ENCODE results near the gene LRWD1.
"Not testable (repeated sequence)": the region's sequence is repeated elsewhere in the genome, so short reads cannot be mapped to it uniquely, and the experiment has no call there.

The LRWD1 gene

DNA sequence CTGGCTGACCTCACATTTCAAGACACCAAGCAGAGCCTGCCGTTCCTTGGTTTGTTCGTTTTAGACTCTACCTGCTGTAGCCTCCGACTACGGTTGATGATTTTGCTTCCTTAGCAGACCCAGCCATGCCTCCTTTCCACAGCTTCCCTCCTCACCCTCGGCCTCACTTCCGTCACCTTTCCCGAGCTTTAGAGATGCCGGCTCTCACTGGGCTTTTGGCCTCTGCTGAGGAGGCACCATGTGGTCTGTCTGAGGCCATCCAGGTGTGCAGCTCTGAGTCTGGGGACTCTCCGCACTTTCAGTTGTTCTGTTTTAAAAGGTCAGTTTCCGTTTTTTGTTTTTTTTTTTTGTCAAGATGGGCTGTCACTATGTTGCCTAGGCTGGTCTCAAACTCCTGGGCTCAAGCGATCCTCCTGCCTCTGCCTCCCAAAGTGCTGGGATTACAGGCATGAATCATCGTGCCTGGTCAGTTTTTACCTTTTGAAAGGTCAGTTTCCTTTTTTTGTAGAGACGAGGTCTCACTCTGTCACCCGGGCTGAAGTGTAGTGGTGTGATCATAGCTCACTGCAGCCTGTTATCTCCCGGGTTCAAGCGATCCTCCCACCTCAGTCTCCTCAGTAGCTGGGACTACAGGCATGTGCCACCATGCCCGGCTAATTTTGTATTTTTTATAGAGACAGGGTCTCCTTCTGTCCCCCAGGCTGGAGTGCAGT lies 19.7 kb upstream of the LRWD1 start:
- no peak for DNase-seq

DNA sequence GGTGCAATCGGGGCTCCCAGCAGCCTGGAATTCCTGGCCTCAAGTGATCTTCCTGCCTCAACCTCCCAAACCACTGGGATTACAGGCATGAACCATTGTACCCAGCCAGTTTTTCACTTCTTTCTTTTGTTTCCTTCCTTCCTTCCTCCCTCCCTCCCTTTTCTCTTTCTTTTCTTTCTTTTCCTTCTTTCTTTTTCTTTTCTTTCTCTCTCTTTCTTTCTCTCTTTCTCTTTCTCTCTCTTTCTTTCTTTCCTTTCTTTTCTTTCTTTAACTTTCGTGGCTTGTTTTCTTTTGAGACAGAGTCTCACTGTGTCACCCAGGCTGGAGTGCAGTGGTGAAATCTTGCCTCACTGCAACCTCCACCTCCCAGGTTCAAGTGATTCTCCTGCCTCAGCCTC lies 19.1 kb upstream of the LRWD1 start:
- DNase-seq: no peak

DNA sequence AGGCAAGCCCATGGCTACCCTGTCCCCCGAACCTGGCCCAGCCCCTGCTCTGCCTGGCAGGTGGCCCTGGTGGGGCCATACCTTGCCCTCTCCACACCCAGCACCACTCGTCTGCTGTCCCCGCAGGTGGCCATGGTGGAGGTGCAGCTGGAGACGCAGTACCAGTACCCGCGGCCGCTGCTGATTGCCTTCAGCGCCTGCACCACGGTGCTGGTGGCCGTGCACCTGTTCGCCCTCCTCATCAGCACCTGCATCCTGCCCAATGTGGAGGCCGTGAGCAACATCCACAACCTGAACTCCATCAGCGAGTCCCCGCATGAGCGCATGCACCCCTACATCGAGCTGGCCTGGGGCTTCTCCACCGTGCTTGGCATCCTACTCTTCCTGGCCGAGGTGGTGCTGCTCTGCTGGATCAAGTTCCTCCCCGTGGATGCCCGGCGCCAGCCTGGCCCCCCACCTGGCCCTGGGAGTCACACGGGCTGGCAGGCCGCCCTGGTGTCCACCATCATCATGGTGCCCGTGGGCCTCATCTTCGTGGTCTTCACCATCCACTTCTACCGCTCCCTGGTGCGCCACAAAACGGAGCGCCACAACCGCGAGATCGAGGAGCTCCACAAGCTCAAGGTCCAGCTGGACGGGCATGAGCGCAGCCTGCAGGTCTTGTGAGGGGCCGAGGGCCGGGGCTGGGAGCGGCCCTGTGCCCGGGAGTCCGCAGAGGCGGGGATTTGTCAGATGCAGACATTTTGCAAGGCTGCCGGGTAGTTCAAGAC lies 18.2 kb upstream of the LRWD1 start:
- no peak for DNase-seq

DNA sequence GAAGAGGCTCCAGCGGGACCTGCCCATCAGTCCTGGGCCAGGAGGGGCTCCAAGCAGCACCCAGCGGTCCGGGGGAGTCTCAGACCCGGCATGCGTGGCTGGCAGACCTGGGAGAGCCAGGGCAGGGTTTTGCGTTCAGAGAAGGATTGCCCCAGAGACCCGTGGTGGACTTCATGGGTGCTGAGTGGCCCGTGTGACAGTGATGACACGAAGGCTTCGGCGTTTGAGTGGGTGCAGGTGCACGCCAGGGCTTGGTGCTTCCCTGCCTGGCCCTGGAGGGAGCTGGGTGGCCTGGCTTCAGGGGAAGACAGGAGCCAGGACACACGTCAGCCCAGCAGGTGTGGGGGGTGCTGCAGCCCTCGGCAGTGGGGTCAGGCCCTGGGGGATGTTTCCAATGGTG lies 17.5 kb upstream of the LRWD1 start:
- no peak for DNase-seq

DNA sequence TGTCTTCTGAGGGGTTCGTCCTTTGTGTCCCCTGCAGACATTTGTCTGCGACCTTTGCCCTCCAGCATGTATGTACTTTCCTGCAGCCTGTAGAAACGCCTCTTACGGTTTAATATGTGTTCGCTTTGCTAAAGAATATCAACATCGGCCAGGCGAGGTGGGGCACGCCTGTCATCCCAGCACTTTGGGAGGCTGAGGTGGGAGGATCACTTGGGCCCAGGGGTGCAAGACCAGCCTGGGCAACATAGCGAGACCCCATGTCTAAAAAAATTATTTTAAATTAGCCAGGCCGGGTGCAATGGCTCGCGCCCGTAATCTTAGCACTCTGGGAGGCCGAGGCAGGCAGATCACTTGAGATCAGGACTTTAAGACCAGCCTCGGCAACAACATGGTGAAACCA lies 15.6 kb upstream of the LRWD1 start:
- no peak for DNase-seq

DNA sequence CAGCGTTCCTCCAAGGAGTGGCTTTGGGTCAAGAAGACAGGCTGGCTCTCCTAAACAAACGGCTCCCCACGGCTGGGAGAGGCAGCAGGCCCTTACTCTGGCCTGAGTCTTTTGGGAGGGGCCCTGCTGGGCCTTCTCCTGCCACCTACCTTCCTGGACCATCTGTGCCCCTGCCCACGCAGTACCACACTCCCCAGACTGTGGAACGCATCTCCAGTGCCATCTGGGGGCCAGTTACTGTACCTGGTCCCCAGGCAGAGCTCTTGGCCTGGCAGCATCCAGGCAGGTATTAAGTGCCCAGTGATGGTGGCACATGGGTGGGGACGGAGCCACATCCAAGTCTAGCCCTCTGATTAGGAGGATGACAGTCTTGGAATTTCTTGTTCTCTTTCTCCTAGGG lies 14.5 kb upstream of the LRWD1 start:
- no peak for DNase-seq

DNA sequence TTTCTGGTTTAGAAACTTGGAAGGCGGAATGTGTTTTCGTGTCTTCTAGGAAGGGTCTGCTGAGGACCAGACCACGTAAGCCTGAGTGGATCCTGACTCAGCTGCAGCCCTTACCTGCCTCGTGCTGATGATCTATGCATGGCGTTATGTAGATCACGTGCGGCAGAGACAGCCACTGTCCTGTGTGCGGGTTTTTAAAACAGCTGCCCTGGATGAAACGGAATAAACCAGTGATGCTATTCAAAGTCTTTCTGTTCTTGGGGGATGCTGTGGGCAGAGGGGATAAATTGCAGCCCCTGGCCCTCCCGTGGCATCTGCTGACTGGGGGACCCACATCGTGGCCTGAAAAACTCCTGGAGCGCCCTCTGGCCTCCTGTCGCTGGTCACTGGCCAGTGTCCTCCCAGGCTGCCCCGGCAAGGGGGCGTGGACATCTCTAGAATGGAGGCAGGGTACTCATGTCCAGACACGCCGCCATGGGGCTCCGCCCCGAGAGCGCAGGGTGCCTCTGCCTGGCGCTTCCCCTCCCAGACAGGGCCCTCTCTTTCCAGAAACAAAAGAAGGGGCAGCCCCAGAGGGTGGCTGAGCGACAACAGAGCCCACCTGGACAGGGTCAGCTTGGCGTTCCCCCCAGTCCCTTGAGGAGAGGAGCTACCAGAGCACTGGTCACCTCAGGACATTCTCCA lies 13.3 kb upstream of the LRWD1 start:
- peak; percentile 49 for DNase-seq

DNA sequence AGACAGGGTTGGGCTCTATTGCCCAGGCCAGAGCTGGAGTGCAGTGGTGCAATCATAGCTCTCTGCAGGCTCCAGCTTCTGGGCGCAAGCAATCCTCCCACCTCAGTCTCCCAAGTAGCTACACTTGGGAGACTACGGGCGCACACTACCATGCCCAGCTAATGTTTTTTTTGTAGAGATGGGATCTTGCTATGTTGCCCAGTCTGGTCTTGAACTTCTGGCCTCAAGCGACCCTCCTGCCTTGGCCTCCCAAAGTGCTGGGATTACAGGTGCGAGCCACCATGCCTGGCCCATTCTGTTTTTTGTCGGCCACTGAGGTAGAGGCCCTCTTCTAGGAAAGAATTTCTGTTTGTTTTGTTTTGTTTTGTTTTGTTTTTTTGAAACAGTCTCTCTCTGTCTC lies 12.3 kb upstream of the LRWD1 start:
- DNase-seq: no peak

DNA sequence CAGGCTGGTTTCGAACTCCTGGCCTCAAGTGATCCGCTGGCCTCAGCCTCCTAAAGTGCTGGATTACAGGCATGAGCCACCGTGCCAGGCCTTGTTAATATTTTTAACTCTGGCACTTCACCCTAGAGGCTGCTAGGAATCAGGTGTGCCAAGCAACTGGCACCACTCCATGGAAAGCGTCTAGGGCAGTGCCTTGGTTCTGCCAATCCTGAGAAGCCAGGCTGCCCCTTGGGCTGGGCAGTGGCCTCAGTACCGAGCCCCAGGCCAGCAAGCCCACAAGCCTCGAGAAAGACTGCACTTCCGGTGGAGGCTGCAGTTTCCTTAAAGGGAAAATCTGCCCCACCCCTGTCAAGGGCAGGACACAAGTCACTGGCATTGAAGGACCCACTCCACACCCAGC lies 11.5 kb upstream of the LRWD1 start:
- no peak for DNase-seq

DNA sequence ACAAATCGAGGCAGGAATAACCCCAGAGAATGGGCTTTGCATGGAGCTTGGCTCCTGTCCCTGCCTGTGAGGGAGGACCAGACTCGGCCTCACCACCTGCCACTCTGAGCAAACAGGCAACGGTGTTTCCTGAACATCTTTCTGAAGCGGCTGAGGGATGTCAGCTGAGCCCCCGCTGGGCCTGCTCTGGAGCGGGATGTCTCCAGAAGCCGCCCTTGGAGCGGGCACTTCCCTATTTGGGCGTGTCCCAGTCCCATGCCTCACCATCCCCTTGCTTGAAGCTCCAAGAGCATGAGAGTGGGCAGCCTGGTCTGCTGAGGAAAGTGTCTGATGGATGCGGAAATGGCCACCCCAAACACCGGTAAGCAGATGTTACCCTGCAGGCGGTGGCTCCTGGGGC lies 10.3 kb upstream of the LRWD1 start:
- peak; percentile 39 for DNase-seq

DNA sequence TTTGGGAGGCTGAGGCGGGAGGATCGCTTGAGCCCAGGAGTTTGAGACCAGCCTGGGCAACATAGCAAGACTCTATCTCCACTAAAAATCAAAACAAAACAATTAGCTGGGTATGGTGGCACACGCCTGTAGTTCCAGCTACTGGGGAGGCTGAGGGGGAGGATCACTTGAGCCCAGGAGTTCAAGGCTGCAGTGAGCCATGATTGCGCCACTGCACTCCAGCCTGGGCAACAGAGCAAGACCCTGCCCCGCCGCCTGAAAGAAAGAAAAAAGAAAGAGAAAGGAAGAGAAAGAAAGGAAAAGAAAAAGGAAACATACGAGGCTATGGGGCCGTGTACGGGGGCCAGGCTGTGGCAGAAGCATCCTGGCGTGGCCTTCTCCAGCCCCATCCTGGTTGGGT lies 9.9 kb upstream of the LRWD1 start:
- DNase-seq: not testable (repeated sequence)

DNA sequence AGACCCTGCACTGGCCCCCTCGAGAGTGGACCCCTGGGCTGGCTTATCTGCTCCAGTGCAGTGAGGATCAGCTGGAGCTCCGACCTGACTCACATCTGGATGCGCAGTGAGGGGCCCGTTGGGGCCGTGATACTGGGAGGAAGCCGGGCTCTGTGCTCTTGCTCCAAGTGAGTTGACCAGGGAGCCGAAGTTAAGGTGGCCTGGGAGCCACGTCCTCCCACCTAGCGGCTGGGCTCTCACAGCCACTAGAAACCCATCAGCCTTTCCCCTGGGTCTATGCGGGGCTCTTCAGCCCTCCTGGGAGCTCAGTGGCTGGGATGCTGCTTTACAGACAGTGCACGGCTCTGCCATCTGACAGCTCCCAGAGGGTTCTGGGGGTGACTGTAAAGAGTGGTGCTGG lies 9.2 kb upstream of the LRWD1 start:
- no peak for DNase-seq

DNA sequence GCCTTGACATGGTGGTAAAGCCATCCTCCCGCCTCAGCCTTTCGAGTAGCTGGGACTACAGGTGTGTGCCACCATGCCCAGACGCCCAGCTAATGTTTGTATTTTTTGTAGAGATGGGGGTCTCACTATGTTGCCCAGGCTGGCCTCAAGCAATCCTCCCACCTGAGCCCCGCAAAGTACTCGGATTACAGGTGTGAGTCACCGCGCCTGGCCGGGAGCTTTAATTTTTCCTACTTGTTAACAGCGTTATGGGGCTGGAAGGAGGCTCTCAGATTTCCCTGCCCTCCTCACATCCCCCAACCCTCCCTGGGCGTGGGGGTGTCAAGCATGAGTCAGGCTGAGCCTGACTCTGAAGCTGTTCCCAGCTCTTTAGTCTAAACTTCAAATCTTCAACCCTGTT lies 8.5 kb upstream of the LRWD1 start:
- no peak for DNase-seq

DNA sequence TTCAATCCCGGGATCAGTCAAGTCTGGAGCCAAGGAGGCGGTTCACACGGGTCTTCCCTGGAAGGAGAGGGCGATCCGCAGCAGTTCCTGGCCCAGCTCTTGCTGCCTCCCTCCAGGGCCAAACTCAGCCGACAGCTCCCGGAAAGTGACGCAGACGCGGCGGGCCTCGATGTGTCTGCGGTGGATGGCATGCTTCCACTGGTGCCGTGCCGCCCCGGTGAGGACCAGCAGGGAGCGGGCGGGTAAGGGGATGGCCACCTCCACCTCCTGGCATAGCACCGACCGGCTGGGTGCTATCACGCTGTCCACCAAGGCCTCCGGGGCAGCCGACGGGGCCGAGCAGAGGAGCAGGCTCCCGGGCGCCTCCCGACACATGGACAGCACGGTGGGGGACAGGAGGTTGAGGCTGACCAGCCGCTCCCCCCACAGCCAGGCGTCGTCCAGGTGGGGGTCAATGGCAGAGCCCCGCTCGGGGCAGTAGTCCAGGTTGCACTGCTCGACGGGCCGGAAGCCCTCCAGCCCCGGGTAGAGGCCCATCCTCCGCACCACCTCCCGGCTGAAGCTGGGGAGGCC lies 7.3 kb upstream of the LRWD1 start:
- no peak for DNase-seq

DNA sequence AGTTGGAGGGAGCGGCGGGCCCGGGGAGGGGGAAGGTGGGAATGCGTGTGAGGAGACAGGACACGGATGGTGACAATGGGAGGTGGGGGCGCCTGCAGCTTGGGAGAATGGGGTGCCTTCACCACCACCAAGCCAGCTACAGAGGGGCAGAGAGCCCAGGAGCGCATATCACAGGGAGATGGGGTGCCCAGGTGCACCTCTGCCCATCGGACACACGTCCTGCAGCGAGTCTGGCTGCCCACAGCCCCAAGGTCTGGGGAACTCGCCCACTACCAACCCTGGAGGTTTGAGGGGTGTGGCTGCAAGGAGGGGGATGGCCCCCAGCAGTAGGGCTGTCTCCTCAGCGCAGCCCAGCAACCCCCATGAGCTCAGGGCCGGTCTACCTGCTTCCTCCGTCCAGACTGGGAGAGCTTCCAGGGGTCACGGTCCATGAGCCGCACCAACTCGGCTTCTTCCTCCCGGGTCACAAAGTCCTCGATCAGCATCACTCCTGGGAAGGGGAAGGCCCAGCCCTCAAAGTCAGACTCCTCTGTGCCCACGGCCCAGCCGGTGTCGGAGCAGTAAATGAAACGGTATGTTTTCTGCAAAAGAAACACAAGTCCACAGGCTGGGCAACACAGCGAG lies 5.5 kb upstream of the LRWD1 start:
- no peak for DNase-seq

DNA sequence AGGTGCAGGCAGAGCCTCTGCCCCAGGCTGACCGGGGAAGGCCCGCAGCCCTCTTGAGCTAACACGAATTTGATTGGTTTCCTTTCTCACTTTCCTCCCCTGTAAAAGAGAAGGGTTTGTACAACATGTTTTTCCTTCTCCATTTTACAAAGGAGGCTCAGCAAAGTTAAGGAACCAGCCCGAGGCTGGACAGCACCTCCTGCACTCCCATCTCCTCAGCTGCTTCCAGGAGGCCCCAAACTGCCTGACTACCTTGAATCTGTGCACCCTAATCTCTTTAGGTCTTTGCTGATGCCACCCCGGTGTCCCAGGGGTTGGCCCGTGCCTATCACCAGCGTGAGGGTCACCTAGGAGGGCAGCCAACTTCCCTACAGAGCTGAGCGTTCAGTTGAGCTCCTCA lies 4.3 kb upstream of the LRWD1 start:
- DNase-seq: no peak

DNA sequence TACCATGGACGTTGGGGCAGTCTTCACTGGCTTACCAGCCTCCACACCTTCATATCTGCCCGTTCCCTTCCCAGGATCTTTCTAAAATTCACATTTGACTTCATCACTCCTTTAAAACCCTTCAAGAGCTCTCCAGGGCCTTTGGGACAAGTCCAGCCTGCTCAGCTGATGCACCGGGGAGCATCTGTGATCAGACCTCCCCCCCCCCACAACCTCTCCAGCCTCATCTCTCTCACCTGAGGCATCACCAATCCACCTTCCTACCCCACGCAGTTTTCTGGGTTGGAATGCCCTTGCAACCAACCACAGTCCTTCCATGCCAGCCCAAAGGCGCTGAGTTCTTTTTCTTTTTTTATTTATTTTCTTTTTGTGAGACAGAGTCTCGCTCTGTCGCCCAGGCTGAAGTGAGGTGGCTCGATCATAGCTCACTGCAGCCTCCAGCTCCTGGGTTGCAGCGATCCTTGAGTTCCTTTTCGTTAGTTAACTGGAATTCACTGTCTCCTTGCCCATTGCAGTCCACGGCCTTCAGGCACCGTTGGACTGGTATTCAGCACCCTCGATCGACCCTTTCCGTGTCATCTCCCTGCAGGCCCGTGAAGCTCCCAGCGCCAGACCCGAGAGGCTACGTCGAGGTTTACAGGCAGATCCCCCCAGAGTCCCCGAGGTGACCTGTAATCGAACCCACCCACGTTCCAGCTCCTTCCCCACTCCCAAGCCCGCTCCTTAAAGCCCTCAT lies 775 bp upstream of the LRWD1 start:
- no peak for DNase-seq

DNA sequence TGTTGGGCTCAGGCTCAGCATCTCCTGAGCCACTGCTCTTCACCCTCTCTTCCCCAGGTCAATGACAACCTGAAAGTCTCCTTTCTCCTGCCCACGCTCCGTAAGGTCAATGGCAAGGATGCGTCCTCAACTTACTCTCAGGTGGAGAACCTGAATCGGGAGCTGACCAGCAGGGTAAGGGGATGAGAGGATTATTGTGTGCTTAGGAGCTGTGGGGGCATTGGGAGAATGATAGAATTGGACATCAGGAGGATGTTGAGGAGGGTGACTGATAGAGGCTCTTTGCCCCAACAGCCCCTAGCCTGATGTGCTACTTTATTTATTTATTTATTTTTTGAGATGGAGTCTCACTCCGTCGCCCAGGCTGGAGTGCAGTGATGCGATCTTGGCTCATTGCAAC lies 1.3 kb downstream of the LRWD1 start:
- no peak for DNase-seq

DNA sequence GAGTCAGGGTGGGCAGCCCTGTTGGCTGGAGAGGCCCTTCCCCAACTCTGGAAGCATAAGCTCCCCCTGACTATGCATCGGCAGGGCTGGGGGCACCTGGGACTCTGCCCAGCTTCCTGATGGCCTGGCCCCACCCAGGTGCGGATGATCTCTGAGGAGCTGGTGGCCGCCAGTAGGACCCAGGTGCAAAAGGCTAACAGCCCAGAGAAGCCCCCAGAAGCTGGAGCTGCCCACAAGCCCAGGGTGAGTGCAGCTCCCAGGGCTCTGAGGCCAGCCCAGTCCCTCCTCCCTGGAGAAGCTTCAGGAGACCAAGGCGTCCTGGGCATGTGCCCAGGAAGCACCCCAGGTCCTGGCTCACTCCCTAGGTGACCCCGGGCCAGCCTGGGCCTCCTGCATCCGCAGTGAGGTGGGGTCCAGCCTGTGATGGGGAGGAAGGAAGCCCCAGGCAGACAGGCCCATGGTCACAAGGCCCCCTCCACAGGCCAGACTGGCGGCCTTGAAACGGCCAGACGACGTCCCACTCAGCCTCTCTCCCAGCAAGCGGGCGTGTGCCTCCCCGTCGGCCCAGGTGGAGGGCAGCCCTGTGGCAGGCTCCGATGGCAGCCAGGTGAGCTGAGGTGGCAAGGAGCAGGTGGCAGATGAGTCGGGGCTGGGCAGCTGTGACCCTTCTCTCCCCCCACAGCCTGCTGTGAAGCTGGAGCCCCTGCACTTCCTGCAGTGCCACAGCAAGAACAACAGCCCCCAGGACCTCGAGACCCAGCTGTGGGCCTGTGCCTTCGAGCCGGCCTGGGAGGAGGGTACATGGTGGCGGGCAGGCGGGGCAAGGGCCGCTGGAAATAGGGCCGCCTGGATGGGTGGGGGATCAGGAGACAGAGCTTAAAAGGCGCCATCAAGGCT lies 3.0 kb downstream of the LRWD1 start:
- no peak for DNase-seq

DNA sequence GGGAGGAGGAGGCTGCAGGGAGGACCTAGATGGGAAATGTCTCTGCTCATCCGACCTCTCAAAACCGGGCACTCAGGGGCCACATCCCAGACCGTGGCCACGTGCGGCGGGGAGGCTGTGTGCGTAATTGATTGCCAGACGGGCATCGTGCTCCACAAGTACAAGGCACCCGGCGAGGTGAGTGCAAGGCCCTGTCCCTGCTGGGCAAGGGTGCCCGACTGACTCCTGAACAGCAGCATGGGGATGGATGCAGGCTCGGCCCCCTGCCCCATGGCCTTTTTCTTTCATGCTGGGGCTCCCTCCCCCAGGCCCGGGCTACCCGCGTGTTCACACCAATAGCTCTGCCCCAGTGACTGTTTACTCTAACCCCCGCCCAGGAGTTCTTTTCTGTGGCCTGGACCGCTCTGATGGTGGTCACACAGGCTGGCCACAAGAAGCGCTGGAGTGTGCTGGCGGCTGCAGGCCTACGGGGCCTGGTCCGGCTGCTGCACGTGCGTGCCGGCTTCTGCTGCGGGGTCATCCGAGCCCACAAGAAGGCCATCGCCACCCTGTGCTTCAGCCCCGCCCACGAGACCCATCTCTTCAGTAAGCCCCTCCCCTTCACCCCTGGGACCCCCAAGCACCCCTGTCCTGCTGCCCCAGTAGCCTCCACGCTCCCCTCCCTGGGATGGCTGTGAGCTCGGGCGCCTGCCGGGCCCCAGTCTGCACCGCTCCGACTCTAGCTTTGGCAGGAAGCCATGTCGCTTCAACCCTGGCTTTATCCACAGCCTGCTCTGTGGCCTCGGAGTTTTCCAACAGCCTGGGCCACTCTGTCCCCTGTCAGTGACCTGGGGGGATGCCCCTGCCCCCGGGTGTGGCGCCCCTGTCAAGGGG lies 3.9 kb downstream of the LRWD1 start:
- DNase-seq: no peak
